Stimulated activated CD8-positive, alpha-beta memory T cell treated with anti-CD3 and anti-CD28 coated beads, Interleukin-15, amount 100 ng/mL, for 1 hour (primary cell): ENCODE results near the gene RXRA.

ENCODE experiments used
- DNase-seq: peaks from one replicate; pipeline ENCODE4 v3.0.0-alpha.2; 2020; ENCODE audit warnings: low read depth

Gene RXRA

DNA sequence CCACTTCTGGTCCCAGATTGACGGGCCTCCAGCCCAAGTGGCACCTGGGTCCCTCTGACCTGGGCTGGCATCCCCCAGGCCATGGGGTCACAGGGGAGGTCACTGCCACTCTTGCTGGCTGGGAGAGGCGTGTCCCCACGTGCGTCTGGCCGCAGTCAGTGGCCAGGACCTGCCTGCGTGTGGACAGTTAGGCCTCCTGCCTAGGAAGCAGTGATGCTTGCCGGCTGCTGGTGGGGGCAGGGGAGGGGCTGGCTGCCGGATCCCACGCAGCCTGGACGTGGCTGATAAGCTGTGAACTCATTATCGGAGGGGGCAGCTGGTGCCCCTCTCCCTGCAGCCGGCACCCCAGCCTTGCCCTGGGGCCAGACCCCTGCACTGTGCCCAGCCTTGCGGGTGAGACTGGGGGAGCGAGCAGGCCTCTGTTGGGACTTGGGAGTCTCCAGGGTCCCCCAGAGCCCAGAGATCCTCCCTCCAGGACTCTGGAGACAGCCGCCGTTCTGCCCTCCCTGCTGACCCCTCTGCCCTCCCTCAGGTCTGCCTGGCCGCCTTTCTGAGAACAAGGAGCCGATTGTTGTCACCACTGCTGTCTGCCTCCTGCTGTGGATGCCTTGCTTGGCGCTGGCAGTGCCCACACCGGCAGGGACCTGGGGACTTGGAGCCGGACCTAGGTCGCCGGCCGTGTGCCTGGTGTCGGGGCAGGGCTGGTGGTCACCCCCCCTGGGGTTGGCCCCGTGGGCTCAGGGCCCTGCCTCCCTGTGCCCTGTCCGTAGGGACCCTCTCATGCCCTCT is 12.3 kb downstream of the RXRA start:
- DNase-seq, result no peak

DNA sequence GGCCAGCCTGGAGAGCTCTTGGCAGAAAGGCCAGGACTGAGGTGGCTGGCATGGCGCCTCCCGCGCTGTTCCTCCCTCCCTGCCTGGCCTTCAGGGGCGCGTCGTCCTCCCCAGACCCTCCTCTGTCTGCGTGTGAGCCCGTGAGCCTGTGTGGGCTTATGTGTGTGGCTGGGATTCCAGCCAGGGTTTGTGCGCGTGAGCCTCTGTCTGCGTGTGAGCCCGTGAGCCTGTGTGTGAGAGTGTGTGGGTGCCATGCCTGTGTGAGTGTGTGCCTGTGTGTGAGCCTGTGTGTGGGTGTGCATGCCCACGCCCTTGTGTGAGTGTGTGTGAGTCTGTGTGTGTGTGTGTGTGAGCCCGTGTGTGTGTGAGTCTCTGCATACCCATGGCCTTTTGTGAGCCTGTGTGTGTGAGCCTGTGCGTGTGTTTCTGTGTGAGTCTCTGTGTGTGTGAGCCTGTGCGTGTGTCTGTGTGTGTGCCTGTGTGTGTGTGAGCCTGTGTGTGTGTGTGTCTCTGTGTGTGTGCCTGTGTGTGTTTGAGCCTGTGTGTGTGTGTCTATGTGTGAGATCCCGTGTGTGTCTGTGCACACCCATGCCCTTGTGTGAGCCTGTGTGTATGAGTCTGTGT is 13.0 kb downstream of the RXRA start:
- DNase-seq, result no peak

- no peak for DNase-seq
These were observed 14.4 kb downstream of the RXRA start for GRCh38 chr9:134340475-134341160.

DNA sequence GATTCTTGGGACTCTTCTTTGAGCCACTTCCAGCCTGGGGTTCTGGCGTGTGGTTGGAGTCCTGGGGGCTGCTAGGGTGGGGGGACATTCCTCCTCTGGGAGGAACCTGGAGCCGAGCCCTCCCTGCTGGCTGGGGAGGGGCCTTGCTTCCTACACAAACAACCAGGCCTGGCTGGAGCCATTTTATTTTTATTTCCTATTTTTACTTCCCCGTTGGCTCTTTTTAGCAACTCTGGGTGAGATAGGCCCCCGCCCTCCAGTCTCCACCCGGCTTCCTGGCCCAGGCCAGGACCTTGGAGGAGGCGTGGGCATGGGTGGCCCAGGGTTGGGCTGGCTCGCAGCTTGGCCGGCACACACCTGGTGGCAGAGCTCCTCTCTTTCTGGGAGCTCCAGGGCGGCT is 15.1 kb downstream of the RXRA start:
- DNase-seq, result no peak

- DNase-seq, result no peak
These were observed 15.9 kb downstream of the RXRA start for GRCh38 chr9:134341929-134342745.

- DNase-seq, result no peak
These were observed 16.5 kb downstream of the RXRA start for GRCh38 chr9:134342746-134343115.

- DNase-seq, result no peak
These were observed 17.4 kb downstream of the RXRA start for GRCh38 chr9:134343637-134344036.

- DNase-seq, result no peak
These were observed 18.0 kb downstream of the RXRA start for GRCh38 chr9:134344068-134344799.

DNA sequence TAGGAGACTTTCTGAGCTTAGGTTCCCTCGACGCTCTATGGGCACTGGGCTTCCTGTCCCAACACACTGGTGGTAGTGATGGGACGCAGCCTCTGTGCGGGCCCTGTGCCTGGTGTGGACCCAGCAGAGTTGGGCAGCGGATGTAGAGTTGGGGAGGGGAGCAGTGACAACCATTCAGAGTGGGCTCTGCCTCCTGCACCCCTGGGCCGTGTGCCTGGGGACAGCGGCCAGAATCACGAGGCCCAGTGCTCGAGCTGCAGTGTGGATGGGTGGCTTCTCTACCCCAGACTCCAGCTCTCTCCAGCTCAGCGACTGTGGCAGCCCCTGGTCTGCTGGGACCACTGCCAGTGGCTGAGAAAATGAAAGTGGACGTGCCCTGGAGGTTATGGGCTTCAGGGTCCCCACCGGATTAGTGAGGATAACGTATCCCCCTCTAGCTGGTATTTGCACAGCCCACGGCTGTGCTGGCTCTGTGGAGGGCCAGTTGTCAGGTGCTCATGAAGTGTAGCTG is 18.6 kb downstream of the RXRA start:
- no peak for DNase-seq

- DNase-seq, result no peak
These were observed 19.5 kb downstream of the RXRA start for GRCh38 chr9:134345737-134346136.

- DNase-seq, result no peak
These were observed 19.9 kb downstream of the RXRA start for GRCh38 chr9:134346151-134346550.

DNA sequence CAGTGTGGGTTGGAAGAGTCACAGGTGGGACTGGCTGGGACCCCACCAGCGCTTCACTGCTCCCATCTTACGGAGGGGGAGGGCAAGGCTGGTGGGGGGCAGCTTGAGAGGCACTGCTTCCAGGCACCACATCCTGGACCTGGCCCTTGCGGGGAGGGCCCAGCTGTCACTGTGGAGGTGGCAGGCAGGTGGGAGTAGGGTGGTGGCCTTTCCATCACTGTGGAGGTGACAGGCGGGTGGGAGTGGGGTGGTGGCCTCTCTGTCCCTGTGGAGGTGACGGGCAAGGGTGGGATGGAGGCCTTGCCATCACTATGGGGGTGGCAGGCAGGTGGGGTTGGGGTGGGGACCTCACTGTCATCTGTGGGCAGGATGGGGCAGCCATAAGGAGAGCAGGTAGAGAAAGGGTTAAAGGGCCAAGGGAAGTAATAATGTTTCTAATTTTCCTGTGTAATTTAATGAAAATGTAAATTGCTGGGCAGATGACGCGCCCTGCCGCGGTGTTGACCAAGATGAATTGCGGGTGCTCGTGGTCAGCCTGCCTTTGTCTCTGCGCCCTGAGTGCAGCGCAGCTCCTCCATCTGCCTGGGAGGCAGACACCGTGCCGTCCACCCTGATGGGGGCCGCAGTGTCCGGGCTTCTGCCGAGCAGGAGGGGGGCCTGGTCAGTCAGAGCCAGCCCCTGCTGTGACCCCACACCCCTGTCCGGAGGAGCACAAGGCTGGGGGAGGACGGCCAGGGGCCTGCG is 20.8 kb downstream of the RXRA start:
- no peak for DNase-seq

DNA sequence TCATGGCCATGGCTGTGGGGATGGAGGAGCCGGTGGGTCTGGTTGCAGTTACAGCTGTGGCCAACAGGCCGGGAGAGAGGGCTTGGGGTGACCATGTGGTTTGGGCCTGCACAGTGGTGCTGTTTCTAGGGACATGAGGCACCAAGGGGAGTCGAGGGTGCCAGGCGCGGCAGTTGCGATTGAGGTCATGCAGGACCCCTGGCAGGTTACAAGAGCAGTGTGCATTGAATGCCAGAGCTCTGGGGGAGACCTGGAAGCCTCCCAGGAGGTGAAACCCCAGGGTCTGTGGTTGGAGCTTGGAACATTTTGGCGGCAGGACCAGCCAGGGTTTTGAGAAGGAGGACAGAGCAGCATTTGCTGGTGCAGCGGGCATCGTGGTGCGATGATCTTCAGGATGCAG is 21.7 kb downstream of the RXRA start:
- DNase-seq, result no peak

GRCh38 chr9:134348404-134349155 is 22.3 kb downstream of the RXRA start:
- DNase-seq, result no peak

DNA sequence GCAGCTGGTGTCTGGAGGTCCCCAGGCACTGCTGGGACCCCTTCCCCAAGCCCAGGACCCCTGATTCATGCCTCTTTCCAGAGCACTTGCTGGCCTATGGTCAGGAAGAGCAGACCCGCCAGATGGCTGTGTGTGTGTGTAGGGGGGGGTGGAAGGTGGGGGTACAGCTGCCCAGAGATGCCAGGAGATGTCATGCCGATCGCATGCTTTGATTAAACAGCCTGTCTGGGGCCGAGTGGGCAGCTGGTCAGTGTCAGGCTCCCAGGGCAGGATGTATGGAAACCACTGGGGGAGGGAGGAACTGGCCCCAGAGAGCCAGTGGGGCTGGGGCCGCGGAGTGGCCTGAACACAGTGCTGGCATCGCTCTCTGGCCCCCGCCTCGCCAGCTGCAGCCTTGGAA is 23.7 kb downstream of the RXRA start:
- DNase-seq, result no peak

- no peak for DNase-seq
These were observed 24.2 kb downstream of the RXRA start for GRCh38 chr9:134350416-134350994.

- DNase-seq, result no peak
These were observed 25.4 kb downstream of the RXRA start for GRCh38 chr9:134351606-134352176.

DNA sequence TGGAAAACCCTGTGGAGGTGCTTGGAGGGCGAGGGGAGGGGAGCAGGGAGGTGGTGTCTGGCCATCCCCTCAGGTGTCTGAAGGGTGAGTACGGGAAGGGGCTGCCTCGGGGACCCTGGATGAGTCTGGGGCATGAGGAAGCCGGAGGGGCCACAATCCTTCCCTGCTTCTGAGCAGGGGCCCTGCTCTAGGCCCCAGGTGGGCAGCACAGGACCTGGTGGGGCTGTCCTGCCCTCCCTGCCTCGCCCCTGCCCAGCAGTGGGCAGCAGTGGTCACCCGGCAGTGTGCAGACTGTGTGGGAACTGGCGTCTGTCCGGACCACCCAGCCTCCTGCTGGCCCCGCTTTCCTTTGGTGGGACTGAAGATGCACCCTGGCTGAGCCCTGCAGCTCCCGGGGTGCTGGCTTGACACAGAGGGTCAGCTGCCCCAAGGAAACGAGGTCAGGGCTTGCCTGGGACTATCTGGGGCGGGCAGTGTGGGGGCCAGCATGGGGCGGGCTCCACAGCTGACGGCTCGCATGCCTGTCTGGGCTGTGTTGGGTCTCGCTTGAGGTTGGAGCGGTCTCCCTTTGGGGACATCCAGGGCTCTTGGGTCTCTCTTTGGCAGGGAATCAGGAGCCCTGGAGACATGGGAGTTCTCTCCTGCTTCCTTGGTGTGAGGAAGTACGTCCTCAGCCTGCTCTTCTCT is 26.1 kb downstream of the RXRA start:
- DNase-seq, result no peak

DNA sequence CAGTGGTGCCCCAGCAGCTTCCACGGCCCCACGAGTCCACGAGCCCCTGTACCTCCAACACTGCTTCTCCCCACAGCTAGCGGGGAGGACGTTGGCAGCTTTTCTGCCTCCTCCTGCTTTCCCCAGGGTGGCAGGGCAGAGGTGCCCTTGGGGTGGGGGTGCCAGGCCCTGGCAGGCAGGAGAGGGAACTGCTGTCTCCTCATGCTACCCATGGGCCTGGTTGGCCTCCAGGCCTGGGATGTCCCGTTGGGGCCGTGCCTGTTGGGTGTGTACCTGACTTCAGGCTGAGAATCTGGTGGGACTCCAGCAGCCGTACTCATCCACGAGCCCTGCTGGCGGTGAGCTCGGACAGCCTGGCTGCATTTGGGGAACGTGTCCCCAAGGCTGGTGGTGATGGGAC is 27.3 kb downstream of the RXRA start:
- no peak for DNase-seq
